Measurements from ENCODE around the gene LDHAL6B. TPM values are rescaled to one million over a fixed set of nuclear protein-coding genes. Genes with fewer than 3 reads are reported as not detected.
A peak's percentile ranks its signal among the peaks of the same experiment; 100 is the strongest.

The LDHAL6B gene
- total and polyA plus RNA-seq, 7 experiments from 2014 or later = not detected

- no peaks in the 10 kb centered on the region for H3K9me3 ChIP-seq (ENCODE audit: control insufficient read depth in 2 of 3, low read length in 3 of 3)
- H3K4me1 Mint-ChIP-seq = peaks cover 0 to 38% (median 3%) of the 10 kb centered on the region in 7 donors
- intact Hi-C loops (cut with micrococcal nuclease) = no loop called here
- no peaks in the 10 kb centered on the region for H3K27me3 ChIP-seq (ENCODE audit: control insufficient read depth in 2 of 2, insufficient read depth in 2 of 2, low read length in 2 of 2)
- H3K4me1 ChIP-seq (ENCODE audit: control insufficient read depth in 2 of 2, insufficient read depth in 2 of 2, low read length in 2 of 2) = peaks cover 0 to 3% of the 10 kb centered on the region in 2 donors
- no peak overlapping the region for H3K4me3 ChIP-seq (ENCODE audit: low read length)
- H3K36me3 Mint-ChIP-seq = peaks cover 0 to 21% (median 0%) of the 10 kb centered on the region in 5 donors
- ChIA-PET CTCF (interaction anchor here (1.3 kb wide), 1 partner anchor 279 kb away, joined by 3 read pairs; no protein-coding TSS in a partner anchor), POLR2A (no interaction called here)
- H3K9me3 Mint-ChIP-seq = no peaks in the 10 kb centered on the region
- H3K27me3 Mint-ChIP-seq = no peaks in the 10 kb centered on the region
- DNase-seq = no peak
- H3K4me3 Mint-ChIP-seq = no peak overlapping the region
- no peak for ATAC-seq
- H3K36me3 ChIP-seq (ENCODE audit: control insufficient read depth in 2 of 3, insufficient read depth in 3 of 3, low read length in 3 of 3) = no peaks in the 10 kb centered on the region
- no peak overlapping the region for H3K27ac ChIP-seq (ENCODE audit: low read depth, low read length)
- H3K27ac Mint-ChIP-seq = no peak overlapping the region
Measured at GRCh38 chr15:59251001-59251845, 44.6 kb downstream of the LDHAL6B start.

- Histone ChIP-seq H3K9me3 (ENCODE audit: control insufficient read depth in 2 of 3, low read length in 3 of 3) (no peaks in the 10 kb centered on the region), H3K4me3 (ENCODE audit: low read length) (no peak overlapping the region), H3K27me3 (ENCODE audit: control insufficient read depth in 2 of 2, insufficient read depth in 2 of 2, low read length in 2 of 2) (no peaks in the 10 kb centered on the region), H3K36me3 (ENCODE audit: control insufficient read depth in 2 of 3, insufficient read depth in 3 of 3, low read length in 3 of 3) (no peaks in the 10 kb centered on the region), H3K27ac (ENCODE audit: low read depth, low read length) (no peak overlapping the region), H3K4me1 (ENCODE audit: control insufficient read depth in 2 of 2, insufficient read depth in 2 of 2, low read length in 2 of 2) (peaks cover 0 to 3% of the 10 kb centered on the region in 2 donors)
- intact Hi-C loops (cut with micrococcal nuclease) = no loop called here
- Mint-ChIP-seq H3K4me1 (peaks cover 0 to 47% (median 3%) of the 10 kb centered on the region in 7 donors), H3K27ac (no peak overlapping the region), H3K4me3 (no peak overlapping the region), H3K27me3 (no peaks in the 10 kb centered on the region), H3K9me3 (no peaks in the 10 kb centered on the region), H3K36me3 (peaks cover 0 to 27% (median 0%) of the 10 kb centered on the region in 5 donors)
- ChIA-PET POLR2A (no interaction called here), CTCF (no interaction called here)
- DNase-seq (no peak), ATAC-seq (no peak)
Measured at GRCh38 chr15:59252137-59252536, 45.5 kb downstream of the LDHAL6B start.

GRCh38 chr15:59255680-59256336, 49.2 kb downstream of the LDHAL6B start:
- H3K36me3 ChIP-seq (ENCODE audit: control insufficient read depth in 2 of 3, insufficient read depth in 3 of 3, low read length in 3 of 3) = no peaks in the 10 kb centered on the region
- no peak overlapping the region for H3K27ac ChIP-seq (ENCODE audit: low read depth, low read length)
- Mint-ChIP-seq H3K36me3 (peaks cover 0 to 37% (median 0%) of the 10 kb centered on the region in 5 donors), H3K4me1 (peaks cover 0 to 44% (median 4%) of the 10 kb centered on the region in 7 donors), H3K4me3 (peak overlapping the region in 1 of 10 donors; percentile 44), H3K27ac (peak overlapping the region in 2 of 9 donors; percentile 10 to 35), H3K27me3 (no peaks in the 10 kb centered on the region), H3K9me3 (no peaks in the 10 kb centered on the region)
- intact Hi-C loops (cut with micrococcal nuclease) = loop anchor here in 1 of 2 donors (1.0 kb wide), 1 partner anchor 18 kb away; no protein-coding TSS in a partner anchor
- ATAC-seq = peak; percentile 79
- ChIA-PET POLR2A (no interaction called here), CTCF (no interaction called here)
- no peak overlapping the region for H3K4me3 ChIP-seq (ENCODE audit: low read length)
- DNase-seq = peak in 6 of 9 donors; percentile 0 to 44 (median 6)
- peaks cover 0 to 3% of the 10 kb centered on the region in 2 donors for H3K4me1 ChIP-seq (ENCODE audit: control insufficient read depth in 2 of 2, insufficient read depth in 2 of 2, low read length in 2 of 2)
- H3K9me3 ChIP-seq (ENCODE audit: control insufficient read depth in 2 of 3, low read length in 3 of 3) = no peaks in the 10 kb centered on the region
- no peaks in the 10 kb centered on the region for H3K27me3 ChIP-seq (ENCODE audit: control insufficient read depth in 2 of 2, insufficient read depth in 2 of 2, low read length in 2 of 2)

GRCh38 chr15:59256482-59256881, 49.8 kb downstream of the LDHAL6B start:
- H3K4me1 ChIP-seq (ENCODE audit: control insufficient read depth in 2 of 2, insufficient read depth in 2 of 2, low read length in 2 of 2) = peaks cover 0 to 3% of the 10 kb centered on the region in 2 donors
- Mint-ChIP-seq H3K4me3 (peak overlapping the region in 1 of 10 donors; percentile 62), H3K27me3 (no peaks in the 10 kb centered on the region), H3K9me3 (no peaks in the 10 kb centered on the region), H3K4me1 (peaks cover 0 to 41% (median 4%) of the 10 kb centered on the region in 7 donors), H3K27ac (peak overlapping the region in 1 of 9 donors; percentile 43), H3K36me3 (peaks cover 0 to 35% (median 0%) of the 10 kb centered on the region in 5 donors)
- intact Hi-C loops (cut with micrococcal nuclease) = loop anchor here in 1 of 2 donors (1.0 kb wide), 1 partner anchor 18 kb away; no protein-coding TSS in a partner anchor
- H3K36me3 ChIP-seq (ENCODE audit: control insufficient read depth in 2 of 3, insufficient read depth in 3 of 3, low read length in 3 of 3) = no peaks in the 10 kb centered on the region
- no peak for DNase-seq
- no peaks in the 10 kb centered on the region for H3K9me3 ChIP-seq (ENCODE audit: control insufficient read depth in 2 of 3, low read length in 3 of 3)
- ATAC-seq = no peak
- H3K27ac ChIP-seq (ENCODE audit: low read depth, low read length) = no peak overlapping the region
- H3K4me3 ChIP-seq (ENCODE audit: low read length) = no peak overlapping the region
- CTCF ChIA-PET = interaction anchor here (0.7 kb wide), 2 partner anchors 22 to 266 kb away, joined by 3 read pairs; no protein-coding TSS in a partner anchor
- POLR2A ChIA-PET = interaction anchor here (0.6 kb wide), 1 partner anchor 333 kb away, joined by 3 read pairs; no protein-coding TSS in a partner anchor
- H3K27me3 ChIP-seq (ENCODE audit: control insufficient read depth in 2 of 2, insufficient read depth in 2 of 2, low read length in 2 of 2) = no peaks in the 10 kb centered on the region

- Mint-ChIP-seq H3K27me3 (no peaks in the 10 kb centered on the region), H3K4me3 (no peak overlapping the region), H3K27ac (no peak overlapping the region), H3K36me3 (peaks cover 0 to 35% (median 0%) of the 10 kb centered on the region in 5 donors), H3K9me3 (no peaks in the 10 kb centered on the region), H3K4me1 (peaks cover 0 to 41% (median 4%) of the 10 kb centered on the region in 7 donors)
- Histone ChIP-seq H3K36me3 (ENCODE audit: control insufficient read depth in 2 of 3, insufficient read depth in 3 of 3, low read length in 3 of 3) (no peaks in the 10 kb centered on the region), H3K4me1 (ENCODE audit: control insufficient read depth in 2 of 2, insufficient read depth in 2 of 2, low read length in 2 of 2) (peaks cover 0 to 3% of the 10 kb centered on the region in 2 donors), H3K27me3 (ENCODE audit: control insufficient read depth in 2 of 2, insufficient read depth in 2 of 2, low read length in 2 of 2) (no peaks in the 10 kb centered on the region), H3K4me3 (ENCODE audit: low read length) (no peak overlapping the region), H3K9me3 (ENCODE audit: control insufficient read depth in 2 of 3, low read length in 3 of 3) (no peaks in the 10 kb centered on the region), H3K27ac (ENCODE audit: low read depth, low read length) (no peak overlapping the region)
- ATAC-seq = no peak
- ChIA-PET POLR2A (interaction anchor here (0.6 kb wide), 1 partner anchor 333 kb away, joined by 3 read pairs; no protein-coding TSS in a partner anchor), CTCF (interaction anchor here (0.6 to 0.7 kb wide), 3 partner anchors 10 to 267 kb away, joined by 3 read pairs; no protein-coding TSS in a partner anchor)
- intact Hi-C loops (cut with micrococcal nuclease) = no loop called here
- no peak for DNase-seq
Measured at GRCh38 chr15:59257140-59257539, 50.5 kb downstream of the LDHAL6B start.

Data from naive thymus-derived CD4-positive, alpha-beta T cell (primary cell).